Effector CD4-positive, alpha-beta T cell (primary cell): ENCODE measurements around the gene AOC1.
A peak's percentile ranks its signal among the peaks of the same experiment; 100 is the strongest.

Experiments used
- DNase-seq: peaks from one replicate; pipeline ENCODE4 v3.0.0-alpha.2; 2020

The AOC1 gene

GRCh38 chr7:150858236-150859197, 6.2 kb downstream of the AOC1 start:
- DNase-seq = no peak

DNA sequence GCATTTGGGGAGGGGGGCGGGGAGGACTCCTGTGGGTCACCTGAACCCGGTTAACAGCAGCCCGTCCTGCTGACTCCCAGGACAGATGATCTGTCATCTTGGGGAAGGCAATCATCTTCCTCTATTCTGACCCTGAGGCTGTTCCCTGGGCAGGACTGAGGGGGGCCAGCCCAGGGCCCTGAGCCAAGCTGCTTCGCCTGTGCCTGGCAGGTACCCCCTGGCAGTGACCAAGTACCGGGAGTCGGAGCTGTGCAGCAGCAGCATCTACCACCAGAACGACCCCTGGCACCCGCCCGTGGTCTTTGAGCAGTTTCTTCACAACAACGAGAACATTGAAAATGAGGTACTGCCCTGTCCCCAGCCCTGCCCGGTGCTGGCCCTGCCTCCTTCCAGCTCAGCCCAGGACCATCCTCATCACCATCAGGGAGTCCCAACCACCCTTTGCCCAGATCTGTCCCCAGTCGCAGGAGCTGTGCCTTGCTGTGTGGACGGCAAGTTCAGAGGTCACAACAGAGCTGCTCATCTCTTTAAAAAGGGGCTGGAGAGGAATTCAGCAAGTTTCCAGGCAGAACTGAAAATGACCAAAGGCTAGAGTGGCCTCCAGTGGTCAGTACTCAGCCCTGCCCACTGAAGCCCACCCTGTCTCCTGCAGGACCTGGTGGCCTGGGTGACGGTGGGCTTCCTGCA, 8.1 kb downstream of the AOC1 start:
- no peak for DNase-seq

DNA sequence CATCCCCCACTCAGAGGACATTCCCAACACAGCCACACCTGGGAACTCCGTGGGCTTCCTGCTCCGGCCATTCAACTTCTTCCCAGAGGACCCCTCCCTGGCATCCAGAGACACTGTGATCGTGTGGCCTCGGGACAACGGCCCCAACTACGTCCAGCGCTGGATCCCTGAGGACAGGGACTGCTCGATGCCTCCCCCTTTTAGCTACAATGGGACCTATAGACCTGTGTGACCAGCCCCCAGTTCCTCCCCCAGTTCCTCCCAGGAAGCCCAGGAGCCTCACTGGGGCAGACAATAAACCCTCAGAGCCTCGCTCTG, 8.6 kb downstream of the AOC1 start:
- DNase-seq = no peak

- DNase-seq = no peak
Observed at GRCh38 chr7:150862356-150862755, 10.0 kb downstream of the AOC1 start.

DNA sequence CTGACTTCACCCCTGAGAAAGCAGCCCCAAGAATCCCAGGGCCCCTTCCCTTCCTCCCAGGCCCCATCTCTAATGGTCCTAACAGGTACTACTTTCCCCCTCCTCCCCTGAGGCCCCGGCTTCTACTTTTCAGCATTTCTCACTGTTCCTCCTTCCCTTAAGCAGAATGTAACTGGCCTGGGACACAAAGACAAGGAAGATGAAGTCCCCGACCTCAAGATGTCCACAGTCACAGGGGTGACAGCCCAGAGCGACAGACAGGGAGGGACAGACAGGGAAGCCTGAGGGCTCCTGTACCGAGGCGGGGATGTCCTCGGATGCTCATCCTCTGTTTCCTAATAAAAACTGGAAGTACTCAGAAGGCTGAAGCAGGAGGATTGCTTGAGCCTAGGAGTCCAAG, 11.6 kb downstream of the AOC1 start:
- no peak for DNase-seq

GRCh38 chr7:150866932-150867564, 14.7 kb downstream of the AOC1 start:
- no peak for DNase-seq

- DNase-seq = no peak
Observed at GRCh38 chr7:150867605-150868004, 15.3 kb downstream of the AOC1 start.

DNA sequence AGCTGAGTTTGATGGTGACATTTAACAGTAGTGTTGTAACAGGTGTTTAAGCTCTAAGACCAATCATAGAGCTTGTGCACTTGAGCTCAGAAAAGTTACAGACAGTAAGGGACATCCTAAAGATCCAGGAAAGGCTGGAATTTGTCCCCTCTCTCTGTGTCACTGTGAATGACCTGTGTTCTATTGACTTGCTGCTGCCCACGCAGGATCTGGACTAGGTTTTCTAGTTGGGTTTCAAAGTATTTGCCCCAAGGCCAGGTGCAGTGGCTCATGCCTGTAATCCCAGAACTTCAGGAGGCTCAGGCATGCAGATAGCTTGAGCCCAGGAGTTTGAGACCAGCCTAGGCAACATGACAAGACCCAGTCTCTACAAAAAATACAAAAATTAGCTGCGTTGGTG, 17.1 kb downstream of the AOC1 start:
- DNase-seq = no peak

GRCh38 chr7:150871601-150872000, 19.3 kb downstream of the AOC1 start:
- no peak for DNase-seq

DNA sequence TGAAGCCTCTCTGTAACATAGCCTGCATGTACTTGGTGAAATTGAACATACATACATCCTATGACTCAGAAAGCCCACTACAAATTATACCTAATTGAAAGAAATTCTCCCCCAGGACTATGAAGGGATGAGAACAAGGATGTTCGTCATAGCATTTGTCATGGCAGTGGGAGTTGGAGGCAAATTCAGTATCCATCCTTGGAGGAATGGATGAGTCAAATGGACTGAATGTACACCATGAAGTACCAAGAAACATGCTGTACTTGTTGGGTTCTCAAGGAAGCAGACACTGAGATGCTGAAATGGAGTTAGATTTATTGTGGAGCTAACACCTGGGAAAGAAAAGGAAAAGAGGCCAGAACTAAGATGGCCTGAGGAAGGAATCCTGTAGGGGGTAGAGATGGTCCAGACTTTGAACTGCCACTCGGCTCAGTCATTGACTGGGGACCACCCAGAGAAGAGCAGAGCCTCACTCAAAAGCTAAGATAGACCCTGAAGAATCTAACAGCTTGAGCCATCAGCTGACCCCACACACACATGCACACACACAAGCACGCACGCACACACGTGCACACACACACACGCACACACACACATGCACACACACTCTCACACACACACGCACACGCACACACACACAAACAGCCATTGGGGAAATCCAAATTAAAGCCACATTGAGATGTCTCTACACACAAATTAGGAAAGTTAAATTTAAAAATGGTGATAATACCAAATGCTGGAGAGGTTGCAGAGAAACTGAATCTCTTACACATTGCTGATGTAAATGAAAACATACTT, 22.3 kb downstream of the AOC1 start:
- no peak for DNase-seq

GRCh38 chr7:150875791-150876190, 23.5 kb downstream of the AOC1 start:
- no peak for DNase-seq

DNA sequence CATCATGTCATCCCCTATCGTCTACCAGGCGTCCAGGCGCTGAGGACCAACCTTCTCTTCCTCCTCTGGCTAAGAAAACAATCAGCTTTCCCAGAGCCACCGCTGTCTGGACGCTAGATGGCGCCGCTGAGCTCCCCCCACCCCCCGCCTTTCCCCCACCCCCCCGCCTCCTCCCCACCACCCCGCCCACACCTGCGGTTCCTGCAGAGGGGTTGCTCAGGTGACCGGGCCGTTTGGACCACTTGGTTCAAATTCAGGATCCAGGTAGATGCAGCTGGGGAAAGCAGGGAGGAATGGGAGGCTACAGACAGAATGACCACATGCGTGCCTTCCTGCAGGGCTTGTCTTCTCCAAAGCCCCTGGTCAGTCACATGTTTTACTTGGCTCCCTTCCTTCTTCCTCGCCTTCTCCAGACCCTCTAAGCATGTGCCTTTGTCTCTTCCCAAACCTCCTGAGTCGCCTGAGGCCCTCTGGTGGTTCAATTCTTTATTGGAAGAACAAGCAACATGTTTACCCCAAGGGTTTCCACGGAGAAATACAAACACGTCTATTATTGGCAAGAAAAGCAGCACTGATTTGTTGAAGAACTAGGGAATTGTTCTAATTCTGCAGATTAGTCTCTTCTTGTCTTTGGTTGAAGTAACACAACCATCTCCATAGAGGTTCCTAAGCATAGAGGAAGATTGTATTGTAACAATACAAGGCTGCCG, 24.7 kb downstream of the AOC1 start:
- DNase-seq = peak; percentile 17

DNA sequence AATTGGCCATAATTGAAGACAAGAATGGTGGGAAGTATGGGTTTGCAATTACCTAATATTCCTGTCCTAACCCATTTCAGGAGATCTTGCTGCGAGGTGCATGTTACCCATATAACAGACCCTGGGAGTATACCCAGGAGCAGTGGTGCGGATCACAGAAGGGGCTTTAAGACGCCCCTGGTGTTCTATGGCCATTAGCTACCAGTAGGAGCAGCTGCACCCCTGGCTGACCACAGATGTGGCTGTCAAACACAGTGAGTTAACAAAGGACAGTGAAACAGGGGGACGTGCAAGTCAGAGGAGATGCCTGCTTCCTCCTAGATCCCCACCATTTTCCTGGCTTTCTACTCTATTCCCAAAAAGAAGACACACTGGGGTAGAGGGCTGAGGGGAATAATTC, 25.2 kb downstream of the AOC1 start:
- DNase-seq = no peak

DNA sequence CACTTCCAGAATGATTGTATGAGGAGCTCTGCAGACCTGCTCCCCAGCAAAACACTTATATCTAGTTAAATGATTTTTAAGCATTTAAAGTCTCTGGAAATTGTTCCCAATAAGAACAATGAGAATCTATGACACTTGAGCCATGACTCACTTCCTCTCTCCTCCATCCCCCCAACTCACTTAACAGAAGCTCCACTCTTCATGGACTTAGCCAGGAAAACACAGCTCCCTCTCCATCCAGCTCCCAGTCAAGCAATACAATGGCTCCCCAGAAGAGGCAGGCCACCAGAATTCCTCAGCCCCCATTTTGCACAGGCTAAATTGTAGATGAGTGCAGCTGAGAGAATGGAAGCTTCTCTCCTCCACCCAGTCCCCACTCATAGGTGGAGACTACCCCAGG, 27.0 kb downstream of the AOC1 start:
- no peak for DNase-seq

GRCh38 chr7:150881189-150881588, 28.9 kb downstream of the AOC1 start:
- no peak for DNase-seq

DNA sequence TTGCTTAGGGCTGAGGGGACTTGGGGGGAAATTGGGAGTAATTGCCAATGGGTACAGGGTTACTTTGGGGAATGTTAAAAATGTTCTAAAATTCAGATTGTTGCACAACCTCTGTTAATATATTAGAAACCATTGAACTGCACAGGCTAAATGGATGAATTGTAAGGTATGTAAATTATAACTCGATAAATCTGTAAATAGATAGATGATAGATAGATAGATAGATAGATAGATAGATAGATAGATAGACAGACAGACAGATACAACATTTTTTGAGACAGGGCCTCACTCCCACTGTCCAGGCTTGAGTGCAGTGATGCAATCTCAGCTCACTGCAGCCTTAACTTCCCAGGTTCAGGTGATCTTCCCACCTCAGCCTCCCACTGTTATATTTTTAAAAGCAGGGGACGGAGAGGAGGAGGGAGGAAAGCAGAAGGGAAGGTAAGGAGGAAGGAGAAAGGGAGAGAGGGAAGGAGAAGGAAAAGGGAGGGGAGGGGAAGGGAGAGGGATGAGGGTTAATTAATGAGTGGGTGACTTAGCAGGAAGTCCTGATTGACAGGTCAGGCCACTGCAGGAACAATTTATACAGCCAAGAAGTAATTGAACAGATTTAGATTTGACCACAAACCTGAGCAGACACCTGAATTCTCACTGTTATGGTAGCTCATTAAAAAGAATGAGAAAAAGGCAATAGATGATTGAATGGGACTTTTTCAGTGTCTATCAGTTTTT, 38.7 kb downstream of the AOC1 start:
- no peak for DNase-seq

- DNase-seq = no peak
Observed at GRCh38 chr7:150891740-150892139, 39.4 kb downstream of the AOC1 start.

DNA sequence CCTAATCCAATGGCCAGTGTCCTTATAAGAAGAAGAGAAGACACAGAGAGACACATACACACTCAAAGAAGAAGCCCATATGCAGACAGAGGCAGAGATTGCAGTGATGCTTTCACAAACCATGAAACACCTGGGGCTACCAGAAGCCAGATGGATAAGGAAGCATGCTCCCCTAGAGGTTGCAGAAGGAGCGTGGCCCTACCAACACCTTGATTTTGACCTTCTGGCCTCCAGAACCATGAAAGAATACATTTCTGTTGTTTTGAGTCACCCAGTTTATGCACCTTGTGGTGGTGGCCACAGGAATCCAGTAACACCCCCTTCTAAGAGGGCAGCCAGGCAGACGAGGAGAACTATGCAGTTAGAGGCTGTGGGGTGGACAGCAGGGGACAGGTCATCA, 43.5 kb downstream of the AOC1 start:
- DNase-seq = no peak

DNA sequence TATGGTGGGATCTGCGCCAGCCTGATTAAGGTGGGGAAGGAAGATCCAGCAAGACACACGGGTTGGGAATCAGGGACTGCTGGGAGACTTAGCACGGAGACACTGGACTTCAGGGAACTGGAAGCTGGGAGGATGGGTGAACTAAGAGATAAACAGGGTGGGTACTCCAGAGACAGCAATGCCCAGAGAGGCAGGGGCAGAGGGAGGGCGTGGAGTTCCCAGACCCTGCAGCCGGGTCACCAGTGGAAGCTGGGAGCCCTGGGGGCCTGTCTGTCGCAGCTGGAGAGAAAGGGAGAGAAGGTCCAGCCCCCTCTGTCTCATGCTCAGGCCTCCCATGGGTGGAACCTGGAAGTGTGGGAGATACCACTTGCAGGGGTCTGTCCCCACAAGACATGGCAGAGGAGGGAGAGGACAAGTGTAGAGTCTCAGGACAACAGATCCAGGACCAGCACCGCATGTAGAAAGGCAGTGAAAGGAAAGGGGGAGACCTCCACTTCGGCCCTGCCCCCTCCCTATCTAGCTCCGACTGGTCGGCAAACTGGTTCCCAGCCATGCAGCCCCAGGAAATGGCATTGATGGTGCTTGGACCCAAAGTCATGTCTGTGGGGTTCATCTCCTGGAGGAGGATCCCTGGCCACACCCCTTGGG, 44.4 kb downstream of the AOC1 start:
- DNase-seq = no peak

GRCh38 chr7:150897502-150898474, 45.5 kb downstream of the AOC1 start:
- DNase-seq = no peak
